Hepatocyte (in vitro differentiated cells): ENCODE measurements around the gene UGT2B17. TPM values are rescaled to one million over a fixed set of nuclear protein-coding genes. Genes with fewer than 3 reads are reported as not detected.

Experiments
- DNase-seq: peaks from one replicate; pipeline ENCODE4 v3.0.0-alpha.2; 2016; ENCODE audit warnings: low spot score
- H2AFZ ChIP-seq: fragments of 200-600 bp; sonication (generic); 2 replicates; pipeline ENCODE4 v1.6.0; 2016; ENCODE audit warnings: antibody characterized with exemption, mild to moderate bottlenecking
- H3K27ac ChIP-seq: fragments of 200-600 bp; sonication (generic); 2 replicates; pipeline ENCODE4 v1.5.1; 2016; ENCODE audit warnings: mild to moderate bottlenecking
- H3K27me3 ChIP-seq: fragments of 200-600 bp; sonication (generic); 2 replicates; pipeline ENCODE4 v1.6.1; 2016
- H3K36me3 ChIP-seq: fragments of 200-600 bp; sonication (generic); replicated peaks from 2 replicates; pipeline ENCODE4 v1.5.1; 2016; ENCODE audit warnings: low read depth; ENCODE audit not compliant: insufficient read depth
- H3K4me1 ChIP-seq: fragments of 200-600 bp; sonication (generic); 2 replicates; pipeline ENCODE4 v1.5.1; 2016; ENCODE audit warnings: mild to moderate bottlenecking, moderate library complexity; ENCODE audit not compliant: insufficient read depth
- H3K4me2 ChIP-seq: fragments of 200-600 bp; sonication (generic); 2 replicates; pipeline ENCODE4 v1.6.0; 2016
- H3K4me3 ChIP-seq: fragments of 200-600 bp; sonication (generic); 2 replicates; pipeline ENCODE4 v1.5.1; 2016; ENCODE audit warnings: mild to moderate bottlenecking
- H3K79me2 ChIP-seq: fragments of 200-600 bp; sonication (generic); 2 replicates; pipeline ENCODE4 v1.6.0; 2017; ENCODE audit warnings: mild to moderate bottlenecking
- H3K9me2 ChIP-seq: fragments of 200-600 bp; sonication (generic); replicated peaks from 2 replicates; pipeline ENCODE4 v1.6.0; 2017; ENCODE audit warnings: mild to moderate bottlenecking; ENCODE audit not compliant: insufficient read depth
- H3K9me3 ChIP-seq: fragments of 200-600 bp; sonication (generic); 2 replicates; pipeline ENCODE4 v1.5.1; 2016; ENCODE audit warnings: low read depth, mild to moderate bottlenecking
- H4K20me1 ChIP-seq: fragments of 200-600 bp; sonication (generic); 2 replicates; pipeline ENCODE4 v1.6.0; 2016; ENCODE audit warnings: mild to moderate bottlenecking; ENCODE audit not compliant: insufficient read depth, poor library complexity, severe bottlenecking
- CTCF ChIP-seq: fragments of 200-600 bp; sonication (generic); IDR thresholded peaks from 2 replicates; pipeline ENCODE4 v1.5.1; 2016; ENCODE audit warnings: antibody characterized with exemption, mild to moderate bottlenecking; ENCODE audit not compliant: poor library complexity
- EZH2 ChIP-seq: fragments of 200-600 bp; sonication (generic); IDR thresholded peaks from 2 replicates; pipeline ENCODE4 v1.6.1; 2016; ENCODE audit warnings: antibody characterized with exemption, mild to moderate bottlenecking, borderline replicate concordance
- EZH2phosphoT487 ChIP-seq: fragments of 200-600 bp; sonication (generic); IDR thresholded peaks from one replicate; pipeline ENCODE4 v1.6.1; 2018; ENCODE audit warnings: antibody characterized with exemption, mild to moderate bottlenecking, low read depth, moderate library complexity; ENCODE audit not compliant: unreplicated experiment, severe bottlenecking
- WGBS: methylation state at CpG from one replicate; pipeline ENCODE4 v1.1.6; 2016; ENCODE audit warnings: low lambda C conversion rate; ENCODE audit errors: missing lambda C conversion rate; 5-methylcytosine and 5-hydroxymethylcytosine counted together
- polyA plus RNA-seq: library from polyadenylated mRNA; unstranded; fragments of >200 nt; fragmentation: Nextera tagmentation; extraction: Ambion mirVana; gene quantifications from 2 replicates; pipeline ENCODE4 v1.2.1, GENCODE V29; 2016
- total RNA-seq: library from RNA; depleted of rRNA; stranded (reverse); fragments of >200 nt; gene quantifications from 2 replicates; pipeline ENCODE4 v1.2.3, GENCODE V29; 2014

UGT2B17 gene
- total and polyA plus RNA-seq, 2 experiments from 2014 or later = 4.4 to 23.6 TPM

GRCh38 chr4:68594678-68595077 is 18.6 kb upstream of the UGT2B17 start:
- Histone ChIP-seq H3K79me2 (no peaks in the 10 kb centered on the region), H2AFZ (no peak overlapping the region), H4K20me1 (no peaks in the 10 kb centered on the region), H3K27ac (no peak overlapping the region), H3K4me3 (no peak overlapping the region), H3K27me3 (no peaks in the 10 kb centered on the region), H3K36me3 (no peaks in the 10 kb centered on the region), H3K4me1 (no peaks in the 10 kb centered on the region), H3K9me2 (no peaks in the 10 kb centered on the region), H3K4me2 (no peak overlapping the region), H3K9me3 (no peaks in the 10 kb centered on the region)
- DNase-seq = no peak
- no peak for TF ChIP-seq EZH2phosphoT487
- no peak for TF ChIP-seq CTCF
- no peak for TF ChIP-seq EZH2

GRCh38 chr4:68593112-68593511 is 17.0 kb upstream of the UGT2B17 start:
- DNase-seq = no peak
- Histone ChIP-seq H3K9me2 (no peaks in the 10 kb centered on the region), H3K4me1 (no peaks in the 10 kb centered on the region), H3K9me3 (no peaks in the 10 kb centered on the region), H2AFZ (no peak overlapping the region), H3K27me3 (no peaks in the 10 kb centered on the region), H3K36me3 (no peaks in the 10 kb centered on the region), H3K27ac (no peak overlapping the region), H3K4me2 (no peak overlapping the region), H3K79me2 (no peaks in the 10 kb centered on the region), H4K20me1 (no peaks in the 10 kb centered on the region), H3K4me3 (no peak overlapping the region)
- TF ChIP-seq CTCF (no peak), EZH2phosphoT487 (no peak), EZH2 (no peak)
- WGBS = 62% methylated on average over 4 of the region's 4 CpGs

- 89% methylated on average over 1 of the region's 1 CpG for WGBS
- no peak for DNase-seq
- H3K4me2 ChIP-seq = no peak overlapping the region
- no peaks in the 10 kb centered on the region for H3K9me2 ChIP-seq
- H2AFZ ChIP-seq = no peak overlapping the region
- H3K4me3 ChIP-seq = no peak overlapping the region
- no peaks in the 10 kb centered on the region for H3K4me1 ChIP-seq
- H3K27me3 ChIP-seq = no peaks in the 10 kb centered on the region
- H3K79me2 ChIP-seq = no peaks in the 10 kb centered on the region
- no peaks in the 10 kb centered on the region for H4K20me1 ChIP-seq
- no peaks in the 10 kb centered on the region for H3K9me3 ChIP-seq
- no peaks in the 10 kb centered on the region for H3K36me3 ChIP-seq
- H3K27ac ChIP-seq = no peak overlapping the region
- TF ChIP-seq EZH2 = no peak
- no peak for TF ChIP-seq CTCF
- TF ChIP-seq EZH2phosphoT487 = no peak
Observed at GRCh38 chr4:68592673-68593072, 16.6 kb upstream of the UGT2B17 start.

- Histone ChIP-seq H3K9me3 (no peaks in the 10 kb centered on the region), H3K27me3 (no peaks in the 10 kb centered on the region), H3K4me1 (no peaks in the 10 kb centered on the region), H3K9me2 (no peaks in the 10 kb centered on the region), H3K79me2 (no peaks in the 10 kb centered on the region), H4K20me1 (no peaks in the 10 kb centered on the region), H3K27ac (no peak overlapping the region), H2AFZ (no peak overlapping the region), H3K4me2 (no peak overlapping the region), H3K4me3 (no peak overlapping the region), H3K36me3 (no peaks in the 10 kb centered on the region)
- WGBS = 64% methylated on average over 1 of the region's 1 CpG
- TF ChIP-seq CTCF (no peak), EZH2 (no peak), EZH2phosphoT487 (no peak)
- DNase-seq = no peak
Observed at GRCh38 chr4:68591204-68591603, 15.1 kb upstream of the UGT2B17 start.
